ENCODE results near the gene RASL11B.

DNA sequence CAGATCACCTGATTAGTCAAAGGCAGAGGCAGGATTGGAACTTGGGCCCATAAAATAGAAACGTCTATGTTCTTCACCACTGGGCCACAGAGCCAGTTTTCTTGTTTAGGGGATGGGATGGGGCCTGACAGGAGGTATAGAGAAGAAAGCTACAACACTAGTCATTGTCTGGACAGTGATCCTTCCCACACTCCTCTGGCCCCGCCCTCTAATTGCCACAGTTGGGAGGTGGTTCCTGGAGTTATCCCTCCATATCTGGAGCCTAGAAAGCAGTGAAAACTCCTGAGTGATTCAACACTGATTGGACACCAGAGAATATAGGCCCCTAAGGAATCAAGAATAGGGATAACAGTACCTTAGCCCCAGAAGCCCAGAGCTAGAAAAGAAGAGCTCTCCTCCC lies 22.9 kb downstream of the RASL11B start:
- TF ChIP-seq TAF1 (IDR thresholded peaks at IDR 0.05; ENCODE audit: low read depth, low read length), result no peak
- TF ChIP-seq POLR2A (IDR thresholded peaks at IDR 0.05; ENCODE audit: low read depth, low read length), result no peak

Measured in GM12891 (cell line).